ENCODE measurements around the gene FFAR2. TPM values are rescaled to one million over a fixed set of nuclear protein-coding genes. Genes with fewer than 3 reads are reported as not detected.

The FFAR2 gene
- total RNA-seq, 1 donor from 2014 or later = not detected

DNA sequence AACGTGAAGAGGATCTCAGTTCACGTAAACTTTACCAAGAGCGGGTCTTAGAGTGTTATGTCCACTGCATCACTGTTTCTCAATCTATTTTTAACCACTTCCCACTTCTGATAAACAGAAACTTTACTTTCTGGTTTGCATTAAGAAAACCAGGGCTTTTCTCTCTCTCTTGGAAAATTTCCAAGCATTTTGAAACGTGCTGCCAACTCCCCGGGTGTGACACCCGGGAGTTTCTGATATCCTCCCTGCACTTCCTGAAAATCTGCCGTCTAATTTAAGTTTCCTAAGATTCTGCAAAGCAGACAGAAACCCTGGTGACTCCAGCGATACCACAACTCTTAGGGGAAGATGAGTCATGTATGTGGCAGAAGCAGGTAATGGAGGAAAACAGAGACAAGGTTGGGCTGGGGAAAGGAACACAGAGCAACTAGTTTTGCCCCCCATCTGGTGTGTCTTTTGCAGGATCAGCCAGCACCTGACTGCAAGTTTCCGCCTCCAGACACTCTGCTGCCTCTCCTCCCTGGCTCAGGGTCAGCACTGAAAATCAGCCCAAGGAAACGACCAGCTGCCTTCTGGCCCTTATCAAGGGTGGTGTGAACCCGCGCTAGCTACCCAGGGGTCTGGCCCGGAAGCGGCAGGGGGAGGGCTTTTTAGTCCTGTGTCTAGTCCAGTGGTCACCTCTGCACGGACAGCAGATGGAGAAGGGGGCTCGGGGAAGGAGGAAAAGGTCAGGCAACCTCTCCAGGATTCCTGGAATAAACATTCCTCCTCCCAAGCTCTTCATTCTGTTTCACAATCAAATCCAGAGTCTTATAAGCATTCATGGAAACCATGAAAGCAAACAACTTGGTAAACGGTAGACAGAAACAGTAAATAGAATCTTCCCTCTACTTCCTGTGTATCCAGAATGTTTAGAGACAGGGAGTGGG is 11.3 kb upstream of the FFAR2 start:
- no peak overlapping the region for H3K4me3 ChIP-seq
- H3K27me3 ChIP-seq = no peaks in the 10 kb centered on the region
- DNase-seq (ENCODE audit: extremely low spot score in 2 of 2) = no peak
- TF ChIP-seq, protein P1, sequence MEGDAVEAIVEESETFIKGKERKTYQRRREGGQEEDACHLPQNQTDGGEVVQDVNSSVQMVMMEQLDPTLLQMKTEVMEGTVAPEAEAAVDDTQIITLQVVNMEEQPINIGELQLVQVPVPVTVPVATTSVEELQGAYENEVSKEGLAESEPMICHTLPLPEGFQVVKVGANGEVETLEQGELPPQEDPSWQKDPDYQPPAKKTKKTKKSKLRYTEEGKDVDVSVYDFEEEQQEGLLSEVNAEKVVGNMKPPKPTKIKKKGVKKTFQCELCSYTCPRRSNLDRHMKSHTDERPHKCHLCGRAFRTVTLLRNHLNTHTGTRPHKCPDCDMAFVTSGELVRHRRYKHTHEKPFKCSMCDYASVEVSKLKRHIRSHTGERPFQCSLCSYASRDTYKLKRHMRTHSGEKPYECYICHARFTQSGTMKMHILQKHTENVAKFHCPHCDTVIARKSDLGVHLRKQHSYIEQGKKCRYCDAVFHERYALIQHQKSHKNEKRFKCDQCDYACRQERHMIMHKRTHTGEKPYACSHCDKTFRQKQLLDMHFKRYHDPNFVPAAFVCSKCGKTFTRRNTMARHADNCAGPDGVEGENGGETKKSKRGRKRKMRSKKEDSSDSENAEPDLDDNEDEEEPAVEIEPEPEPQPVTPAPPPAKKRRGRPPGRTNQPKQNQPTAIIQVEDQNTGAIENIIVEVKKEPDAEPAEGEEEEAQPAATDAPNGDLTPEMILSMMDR (IDR thresholded peaks at IDR 0.05) = no peak
- TF ChIP-seq POLR2AphosphoS5 (IDR thresholded peaks at IDR 0.05; ENCODE audit: insufficient read depth in 1 of 2, low read depth in 1 of 2) = peak in 1 of 2 donors; percentile 13
- intact Hi-C loops (cut with DNase I) = no loop called here
- peaks cover 28% of the 10 kb centered on the region for H3K4me1 ChIP-seq
- H3K36me3 ChIP-seq = no peaks in the 10 kb centered on the region
- no peaks in the 10 kb centered on the region for H3K9me3 ChIP-seq
- peak overlapping the region; percentile 70 for H3K27ac ChIP-seq

DNA sequence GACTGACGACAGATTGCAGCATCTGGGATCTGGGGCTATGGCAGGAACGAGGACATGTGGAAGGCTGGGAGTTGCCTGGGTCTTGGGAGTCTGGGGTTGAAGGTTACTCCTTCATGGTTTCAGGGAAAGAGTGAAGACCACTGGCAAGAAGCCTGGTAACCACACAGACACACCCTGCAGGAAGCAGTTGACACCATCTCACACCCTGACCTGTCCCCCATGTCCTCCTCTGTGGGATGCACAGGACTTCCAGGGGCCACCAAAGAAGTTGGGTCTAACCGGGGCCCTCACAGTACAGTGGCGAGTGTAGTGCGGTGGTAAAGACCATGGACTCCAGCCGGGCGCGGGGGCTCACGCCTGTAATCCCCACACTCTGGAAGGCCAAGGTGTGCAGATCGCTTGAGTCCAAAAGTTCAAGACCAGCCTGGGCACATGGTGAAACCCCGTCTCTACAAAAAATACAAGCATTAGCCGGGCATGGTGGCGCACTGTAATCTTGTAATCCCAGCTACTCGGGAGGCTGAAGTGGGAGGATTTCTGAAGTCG is 10.6 kb upstream of the FFAR2 start:
- no peak overlapping the region for H3K4me3 ChIP-seq
- H3K9me3 ChIP-seq = no peaks in the 10 kb centered on the region
- intact Hi-C loops (cut with DNase I) = no loop called here
- peak overlapping the region; percentile 70 for H3K27ac ChIP-seq
- no peak for DNase-seq (ENCODE audit: extremely low spot score in 2 of 2)
- TF ChIP-seq POLR2A (IDR thresholded peaks at IDR 0.05) (no peak), POLR2AphosphoS5 (IDR thresholded peaks at IDR 0.05; ENCODE audit: insufficient read depth in 1 of 2, low read depth in 1 of 2) (no peak)
- TF ChIP-seq, protein P1 (IDR thresholded peaks at IDR 0.05) = no peak
- no peaks in the 10 kb centered on the region for H3K36me3 ChIP-seq
- no peaks in the 10 kb centered on the region for H3K27me3 ChIP-seq
- H3K4me1 ChIP-seq = peaks cover 28% of the 10 kb centered on the region

DNA sequence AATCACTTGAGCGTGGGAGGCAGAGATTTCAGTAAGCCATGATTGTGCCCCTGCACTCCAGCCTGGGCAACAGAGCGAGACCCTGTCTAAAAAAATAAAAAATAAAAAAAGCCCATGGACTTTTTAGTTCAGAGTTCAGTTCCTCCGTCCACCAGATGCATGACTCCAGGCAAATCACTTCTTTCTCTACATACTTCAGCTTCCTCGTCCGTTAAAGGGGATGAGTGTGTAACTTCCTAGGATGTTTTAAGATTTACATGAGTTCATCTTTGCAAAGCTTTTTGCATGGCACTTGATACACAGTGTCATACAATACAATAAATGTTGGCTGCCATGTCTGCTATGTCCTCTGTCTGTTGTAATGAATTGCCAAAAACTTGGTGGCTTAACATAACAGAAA is 10.0 kb upstream of the FFAR2 start:
- Histone ChIP-seq H3K4me1 (peaks cover 28% of the 10 kb centered on the region), H3K36me3 (no peaks in the 10 kb centered on the region), H3K9me3 (no peaks in the 10 kb centered on the region), H3K27me3 (no peaks in the 10 kb centered on the region), H3K4me3 (no peak overlapping the region), H3K27ac (no peak overlapping the region)
- DNase-seq (ENCODE audit: extremely low spot score in 2 of 2) = no peak
- TF ChIP-seq, protein P1 (IDR thresholded peaks at IDR 0.05) = no peak
- TF ChIP-seq POLR2AphosphoS5 (IDR thresholded peaks at IDR 0.05; ENCODE audit: insufficient read depth in 1 of 2, low read depth in 1 of 2) (no peak), POLR2A (IDR thresholded peaks at IDR 0.05) (no peak)
- intact Hi-C loops (cut with DNase I) = no loop called here

DNA sequence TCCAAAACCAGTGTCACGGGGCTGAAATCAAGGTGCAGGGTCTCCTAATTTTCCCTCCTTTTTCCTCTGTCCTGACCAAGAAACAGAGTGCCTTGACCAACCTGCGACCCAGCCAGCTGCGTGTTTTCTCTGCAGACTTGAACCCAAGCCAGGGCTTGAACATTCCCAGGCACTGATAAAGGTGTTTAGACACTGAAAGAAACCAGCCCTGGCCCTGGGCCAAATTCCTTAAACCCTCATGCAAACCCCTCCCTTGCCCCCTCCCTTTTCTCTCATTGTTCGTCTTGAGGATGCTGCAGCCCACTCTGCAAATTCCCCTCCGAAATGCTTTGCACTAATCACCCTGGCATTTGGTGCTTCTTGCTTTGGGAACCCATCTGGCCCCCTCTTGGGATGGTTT is 9.5 kb upstream of the FFAR2 start:
- Histone ChIP-seq H3K4me3 (no peak overlapping the region), H3K4me1 (peaks cover 28% of the 10 kb centered on the region), H3K27ac (no peak overlapping the region), H3K9me3 (no peaks in the 10 kb centered on the region), H3K27me3 (no peaks in the 10 kb centered on the region), H3K36me3 (no peaks in the 10 kb centered on the region)
- no peak for TF ChIP-seq POLR2A (IDR thresholded peaks at IDR 0.05)
- TF ChIP-seq POLR2AphosphoS5 (IDR thresholded peaks at IDR 0.05; ENCODE audit: insufficient read depth in 1 of 2, low read depth in 1 of 2) = no peak
- TF ChIP-seq, protein P1 (IDR thresholded peaks at IDR 0.05) = no peak
- no peak for DNase-seq (ENCODE audit: extremely low spot score in 2 of 2)
- intact Hi-C loops (cut with DNase I) = no loop called here

DNA sequence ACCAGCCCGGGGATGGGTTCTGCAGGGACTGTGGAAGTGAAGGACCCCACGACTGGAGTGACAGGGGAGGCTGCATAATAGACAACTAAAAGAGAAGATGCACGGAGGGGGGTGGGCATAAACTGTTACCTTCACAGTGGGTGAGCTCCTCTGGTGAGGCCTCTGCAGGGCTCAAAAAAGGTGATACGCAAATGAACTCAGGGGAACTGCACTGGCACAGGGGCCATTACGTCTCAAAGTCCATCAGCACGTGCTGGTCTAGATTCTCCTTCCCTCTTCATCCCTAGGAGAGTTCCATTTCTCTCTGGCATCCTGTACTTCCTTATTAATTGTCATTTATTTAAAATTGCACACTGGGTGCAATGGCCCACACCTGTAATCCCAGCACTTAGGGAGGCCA is 8.1 kb upstream of the FFAR2 start:
- Histone ChIP-seq H3K36me3 (no peaks in the 10 kb centered on the region), H3K4me3 (no peak overlapping the region), H3K4me1 (peaks cover 22% of the 10 kb centered on the region), H3K27me3 (no peaks in the 10 kb centered on the region), H3K9me3 (no peaks in the 10 kb centered on the region), H3K27ac (no peak overlapping the region)
- TF ChIP-seq POLR2A (IDR thresholded peaks at IDR 0.05) (no peak), POLR2AphosphoS5 (IDR thresholded peaks at IDR 0.05; ENCODE audit: insufficient read depth in 1 of 2, low read depth in 1 of 2) (no peak)
- TF ChIP-seq, protein P1 (IDR thresholded peaks at IDR 0.05) = no peak
- intact Hi-C loops (cut with DNase I) = no loop called here
- no peak for DNase-seq (ENCODE audit: extremely low spot score in 2 of 2)
